ENCODE data around the gene TRMO.
"Not testable (repeated sequence)": the region's sequence is repeated elsewhere in the genome, so short reads cannot be mapped to it uniquely, and the experiment has no call there.

The TRMO gene

DNA sequence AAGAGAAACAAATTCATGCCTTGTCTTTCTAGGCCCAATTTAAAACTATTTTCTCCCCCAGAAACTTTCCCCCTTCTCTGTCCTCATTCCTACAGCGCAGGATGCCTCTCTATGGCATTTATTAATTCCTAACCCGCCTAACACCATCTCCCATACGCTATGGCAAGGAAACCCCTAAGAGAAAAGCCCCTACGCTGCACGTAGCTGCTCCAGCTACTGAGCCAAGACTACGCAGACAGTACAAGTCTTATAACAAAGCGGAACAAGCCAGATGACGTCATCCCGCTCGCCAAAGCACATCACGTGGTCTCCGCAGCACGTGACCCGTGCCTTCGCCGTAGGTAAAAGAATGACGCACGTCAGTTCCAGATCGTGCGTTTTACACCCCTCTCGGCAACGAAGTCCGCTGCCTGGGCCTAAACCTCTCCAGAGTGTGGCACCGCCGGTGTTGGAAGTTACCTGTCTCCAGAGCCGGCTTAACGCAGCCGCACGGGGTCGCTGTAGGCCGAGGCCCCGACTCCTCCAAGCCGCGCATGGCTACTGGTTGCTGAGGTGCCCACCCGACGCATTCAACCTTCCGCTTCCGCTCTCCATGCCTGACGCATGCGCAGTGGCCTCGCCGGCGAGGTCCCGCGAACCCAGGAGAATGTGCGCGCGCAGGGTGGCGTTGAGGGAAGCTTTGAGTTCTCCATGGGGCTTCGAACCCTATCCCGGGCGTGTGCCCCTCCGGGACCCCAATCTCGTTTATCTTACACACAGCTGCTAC lies at the start of gene TRMO:
TRMO (minus strand) TSS at position 542 of the 766 bp plus-strand sequence; CDS start at position 535, 7 bp downstream.
- Histone ChIP-seq H3K4me1 (ENCODE audit: insufficient read depth, low read length) (no peaks in the 10 kb centered on the region), H3K27ac (ENCODE audit: low read length) (peak within 1 kb of the TSS; percentile 89), H3K9me3 (ENCODE audit: insufficient read depth, low read depth, low read length) (no peaks in the 10 kb centered on the region), H3K27me3 (ENCODE audit: insufficient read depth, low read length) (peaks cover 49% of the 10 kb centered on the region), H3K4me3 (ENCODE audit: low read length) (peak within 1 kb of the TSS; percentile 72), H3K36me3 (ENCODE audit: insufficient read depth, low read depth, low read length) (no peaks in the 10 kb centered on the region), H3K9ac (ENCODE audit: low read depth, low read length) (peak within 1 kb of the TSS; percentile 75)

- Histone ChIP-seq H3K27ac (ENCODE audit: low read length) (no peak overlapping the region), H3K9me3 (ENCODE audit: insufficient read depth, low read depth, low read length) (no peaks in the 10 kb centered on the region), H3K36me3 (ENCODE audit: insufficient read depth, low read depth, low read length) (no peaks in the 10 kb centered on the region), H3K27me3 (ENCODE audit: insufficient read depth, low read length) (peaks cover 84% of the 10 kb centered on the region), H3K9ac (ENCODE audit: low read depth, low read length) (no peak overlapping the region), H3K4me1 (ENCODE audit: insufficient read depth, low read length) (no peaks in the 10 kb centered on the region; the same call in 1 of the 2 replicates), H3K4me3 (ENCODE audit: low read length) (no peak overlapping the region)
Observed at GRCh38 chr9:97970165-97970564, 47.9 kb upstream of the TRMO start.

- Histone ChIP-seq H3K9me3 (ENCODE audit: insufficient read depth, low read depth, low read length) (no peaks in the 10 kb centered on the region), H3K27ac (ENCODE audit: low read length) (no peak overlapping the region), H3K36me3 (ENCODE audit: insufficient read depth, low read depth, low read length) (no peaks in the 10 kb centered on the region), H3K9ac (ENCODE audit: low read depth, low read length) (no peak overlapping the region), H3K27me3 (ENCODE audit: insufficient read depth, low read length) (peaks cover 85% of the 10 kb centered on the region), H3K4me1 (ENCODE audit: insufficient read depth, low read length) (no peaks in the 10 kb centered on the region; the same call in 1 of the 2 replicates), H3K4me3 (ENCODE audit: low read length) (no peak overlapping the region)
Observed at GRCh38 chr9:97969014-97969413, 46.7 kb upstream of the TRMO start.

- no peak overlapping the region for H3K4me3 ChIP-seq (ENCODE audit: low read length)
- no peaks in the 10 kb centered on the region for H3K9me3 ChIP-seq (ENCODE audit: insufficient read depth, low read depth, low read length)
- no peak overlapping the region for H3K9ac ChIP-seq (ENCODE audit: low read depth, low read length)
- H3K4me1 ChIP-seq (ENCODE audit: insufficient read depth, low read length): no peaks in the 10 kb centered on the region; the same call in 1 of the 2 replicates
- H3K36me3 ChIP-seq (ENCODE audit: insufficient read depth, low read depth, low read length): no peaks in the 10 kb centered on the region
- peaks cover 60% of the 10 kb centered on the region for H3K27me3 ChIP-seq (ENCODE audit: insufficient read depth, low read length)
- H3K27ac ChIP-seq (ENCODE audit: low read length): no peak overlapping the region
Observed at GRCh38 chr9:97966493-97966892, 44.2 kb upstream of the TRMO start.

DNA sequence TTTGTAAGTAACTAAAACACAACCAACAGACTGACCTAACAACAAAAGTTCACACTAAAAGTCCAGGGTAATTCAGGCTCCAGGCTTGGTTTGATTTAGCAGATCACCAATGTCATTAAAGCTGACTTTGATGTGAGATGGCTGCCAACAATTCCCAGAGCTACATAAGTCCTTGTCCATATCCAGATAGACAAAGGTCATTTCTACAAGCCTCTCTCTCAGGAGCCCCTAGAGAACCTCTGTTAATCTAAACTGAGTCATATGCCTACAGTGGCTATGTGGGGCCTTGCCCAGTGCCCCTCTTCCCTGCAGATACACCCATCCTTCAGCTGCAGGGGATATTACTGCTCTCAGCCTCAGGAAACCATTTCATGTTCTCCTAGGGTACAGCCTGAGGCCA lies 42.6 kb upstream of the TRMO start:
- Histone ChIP-seq H3K4me1 (ENCODE audit: insufficient read depth, low read length) (no peaks in the 10 kb centered on the region; the same call in 1 of the 2 replicates), H3K9me3 (ENCODE audit: insufficient read depth, low read depth, low read length) (no peaks in the 10 kb centered on the region), H3K4me3 (ENCODE audit: low read length) (no peak overlapping the region), H3K27ac (ENCODE audit: low read length) (no peak overlapping the region), H3K36me3 (ENCODE audit: insufficient read depth, low read depth, low read length) (no peaks in the 10 kb centered on the region), H3K27me3 (ENCODE audit: insufficient read depth, low read length) (peaks cover 51% of the 10 kb centered on the region), H3K9ac (ENCODE audit: low read depth, low read length) (no peak overlapping the region)

DNA sequence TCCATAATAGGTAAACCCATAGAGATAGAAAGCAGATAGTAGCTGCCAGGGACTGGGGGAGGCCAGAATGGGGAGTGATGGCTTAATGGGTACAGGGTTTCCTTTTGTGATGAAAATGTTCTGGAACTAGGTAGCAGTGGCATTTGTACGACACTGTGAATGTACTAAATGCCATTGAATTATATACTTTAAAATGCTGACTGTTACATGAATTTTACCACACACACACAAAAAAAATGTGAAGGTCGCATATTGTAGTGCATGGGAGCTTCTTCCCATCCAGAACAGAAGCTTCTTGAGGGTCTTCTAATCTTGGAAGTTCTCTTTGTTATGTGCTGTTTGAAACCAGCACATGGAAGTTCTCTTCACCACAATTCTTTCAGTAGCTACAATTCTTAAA lies 40.9 kb upstream of the TRMO start:
- no peaks in the 10 kb centered on the region for H3K9me3 ChIP-seq (ENCODE audit: insufficient read depth, low read depth, low read length)
- H3K9ac ChIP-seq (ENCODE audit: low read depth, low read length): no peak overlapping the region
- no peaks in the 10 kb centered on the region for H3K36me3 ChIP-seq (ENCODE audit: insufficient read depth, low read depth, low read length)
- H3K4me1 ChIP-seq (ENCODE audit: insufficient read depth, low read length): no peaks in the 10 kb centered on the region; the same call in 1 of the 2 replicates
- peaks cover 43% of the 10 kb centered on the region for H3K27me3 ChIP-seq (ENCODE audit: insufficient read depth, low read length)
- no peak overlapping the region for H3K27ac ChIP-seq (ENCODE audit: low read length)
- no peak overlapping the region for H3K4me3 ChIP-seq (ENCODE audit: low read length)

DNA sequence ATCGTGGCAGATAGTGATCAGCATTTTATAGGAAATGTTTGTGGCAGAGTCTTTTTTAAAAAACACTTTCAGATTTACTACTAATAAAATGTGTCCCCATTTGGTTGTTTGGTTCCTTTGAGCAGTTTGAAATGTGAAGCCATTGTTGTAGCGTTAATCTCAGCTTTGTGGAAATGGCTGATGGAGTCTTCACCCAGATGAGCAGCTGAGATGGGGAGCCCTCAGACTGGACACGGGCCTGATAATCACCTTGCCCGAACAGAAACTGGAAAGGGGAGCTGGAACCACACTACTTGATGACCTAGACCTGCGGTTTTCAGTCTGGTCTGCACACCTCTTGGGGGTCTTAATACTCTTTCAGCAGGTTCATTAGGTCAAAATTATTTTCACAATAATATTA lies 40.3 kb upstream of the TRMO start:
- no peak overlapping the region for H3K9ac ChIP-seq (ENCODE audit: low read depth, low read length)
- H3K27ac ChIP-seq (ENCODE audit: low read length): no peak overlapping the region
- H3K4me3 ChIP-seq (ENCODE audit: low read length): no peak overlapping the region
- H3K36me3 ChIP-seq (ENCODE audit: insufficient read depth, low read depth, low read length): no peaks in the 10 kb centered on the region
- peaks cover 36% of the 10 kb centered on the region for H3K27me3 ChIP-seq (ENCODE audit: insufficient read depth, low read length)
- H3K4me1 ChIP-seq (ENCODE audit: insufficient read depth, low read length): no peaks in the 10 kb centered on the region; the same call in 1 of the 2 replicates
- H3K9me3 ChIP-seq (ENCODE audit: insufficient read depth, low read depth, low read length): no peaks in the 10 kb centered on the region

DNA sequence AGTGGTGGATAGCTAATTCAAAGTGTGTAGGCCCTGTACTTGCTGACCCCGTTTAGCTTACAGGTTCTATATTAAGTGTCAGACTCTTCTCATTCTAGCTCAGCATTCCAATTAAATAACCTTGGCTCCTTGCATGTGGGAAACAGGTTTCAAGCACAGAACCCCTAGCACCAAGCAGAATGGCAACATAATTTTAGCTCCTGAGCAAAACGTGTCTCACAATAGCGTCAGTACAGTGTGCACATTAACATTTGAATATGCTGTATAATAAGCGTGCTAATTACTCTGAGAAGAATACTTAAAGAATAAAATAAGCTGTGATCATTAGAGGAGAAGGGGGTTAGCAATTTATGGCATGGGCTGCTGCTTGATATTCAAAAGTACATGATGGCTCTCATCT lies 39.8 kb upstream of the TRMO start:
- Histone ChIP-seq H3K36me3 (ENCODE audit: insufficient read depth, low read depth, low read length) (no peaks in the 10 kb centered on the region), H3K27ac (ENCODE audit: low read length) (no peak overlapping the region), H3K9me3 (ENCODE audit: insufficient read depth, low read depth, low read length) (no peaks in the 10 kb centered on the region), H3K4me3 (ENCODE audit: low read length) (no peak overlapping the region), H3K4me1 (ENCODE audit: insufficient read depth, low read length) (no peaks in the 10 kb centered on the region; the same call in 1 of the 2 replicates), H3K9ac (ENCODE audit: low read depth, low read length) (no peak overlapping the region), H3K27me3 (ENCODE audit: insufficient read depth, low read length) (peaks cover 32% of the 10 kb centered on the region)

DNA sequence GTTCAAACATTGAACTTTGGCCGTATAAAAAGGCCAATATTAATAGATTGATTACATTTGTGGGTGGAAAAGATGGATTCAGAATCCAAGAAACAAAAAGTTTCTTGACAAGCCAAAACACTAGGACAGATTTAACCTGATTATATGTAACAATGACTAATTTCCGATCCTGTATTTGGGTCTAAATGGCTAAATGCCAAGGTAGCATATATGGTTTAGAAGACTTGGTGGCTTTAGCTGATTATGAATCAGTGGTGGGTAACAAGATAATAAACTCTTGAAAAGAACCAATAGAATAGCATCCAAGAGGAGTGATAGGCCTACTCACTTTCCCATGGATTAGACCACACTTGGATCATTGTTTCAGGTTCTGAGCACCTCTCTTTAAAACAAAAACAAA lies 39.1 kb upstream of the TRMO start:
- H3K4me1 ChIP-seq (ENCODE audit: insufficient read depth, low read length): no peaks in the 10 kb centered on the region; the same call in 1 of the 2 replicates
- H3K27ac ChIP-seq (ENCODE audit: low read length): no peak overlapping the region
- H3K9ac ChIP-seq (ENCODE audit: low read depth, low read length): no peak overlapping the region
- no peaks in the 10 kb centered on the region for H3K36me3 ChIP-seq (ENCODE audit: insufficient read depth, low read depth, low read length)
- no peaks in the 10 kb centered on the region for H3K9me3 ChIP-seq (ENCODE audit: insufficient read depth, low read depth, low read length)
- no peak overlapping the region for H3K4me3 ChIP-seq (ENCODE audit: low read length)
- peaks cover 25% of the 10 kb centered on the region for H3K27me3 ChIP-seq (ENCODE audit: insufficient read depth, low read length)

DNA sequence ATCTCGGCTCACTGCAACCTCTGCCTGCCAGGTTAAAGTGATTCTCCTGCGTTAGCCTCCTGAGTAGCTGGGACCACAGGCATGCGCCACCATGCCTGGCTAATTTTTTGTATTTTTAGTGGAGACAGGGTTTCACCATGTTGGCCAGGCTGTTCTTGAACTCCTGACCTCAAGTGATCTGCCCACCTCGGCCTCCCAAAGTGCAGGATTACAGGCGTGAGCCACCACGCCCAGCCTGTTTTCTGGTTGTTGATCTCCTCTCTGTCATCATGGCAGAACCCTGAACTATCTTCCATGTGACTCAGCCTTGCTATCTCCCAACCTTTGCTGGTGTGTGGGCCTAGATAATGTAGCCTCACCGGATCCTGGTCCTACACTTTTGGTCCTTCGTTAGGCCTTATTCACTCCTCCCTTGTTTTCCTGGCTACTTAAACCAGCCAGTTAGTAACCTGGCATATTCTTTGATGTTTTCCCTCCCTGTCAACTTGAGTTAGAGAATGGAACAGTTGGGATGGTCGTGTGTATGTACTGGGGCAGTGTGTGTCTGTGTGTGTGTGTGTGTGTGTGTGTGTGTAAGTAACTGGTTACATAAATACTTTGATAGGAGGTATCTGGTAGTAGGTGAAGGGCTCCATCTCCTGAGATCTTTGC lies 38.5 kb upstream of the TRMO start:
- H3K27ac ChIP-seq (ENCODE audit: low read length); H3K4me3 ChIP-seq (ENCODE audit: low read length); H3K9ac ChIP-seq (ENCODE audit: low read depth, low read length); H3K36me3 ChIP-seq (ENCODE audit: insufficient read depth, low read depth, low read length); H3K9me3 ChIP-seq (ENCODE audit: insufficient read depth, low read depth, low read length); H3K4me1 ChIP-seq (ENCODE audit: insufficient read depth, low read length): not testable (repeated sequence)
- H3K27me3 ChIP-seq (ENCODE audit: insufficient read depth, low read length): peaks cover 20% of the 10 kb centered on the region

GRCh38 chr9:97959585-97959984 lies 37.3 kb upstream of the TRMO start:
- Histone ChIP-seq H3K36me3 (ENCODE audit: insufficient read depth, low read depth, low read length) (no peaks in the 10 kb centered on the region), H3K9me3 (ENCODE audit: insufficient read depth, low read depth, low read length) (no peaks in the 10 kb centered on the region), H3K27ac (ENCODE audit: low read length) (no peak overlapping the region), H3K4me3 (ENCODE audit: low read length) (no peak overlapping the region), H3K27me3 (ENCODE audit: insufficient read depth, low read length) (peaks cover 9% of the 10 kb centered on the region), H3K9ac (ENCODE audit: low read depth, low read length) (no peak overlapping the region), H3K4me1 (ENCODE audit: insufficient read depth, low read length) (no peaks in the 10 kb centered on the region)

Data from iPS-20b (cell line).